Stimulated activated CD4-positive, alpha-beta T cell treated with anti-CD3 and anti-CD28 coated beads, TNF-alpha, amount 100 ng/mL, for 4 hours (primary cell): ENCODE results near the gene ARGFX.
"Not testable (repeated sequence)": the region's sequence is repeated elsewhere in the genome, so short reads cannot be mapped to it uniquely, and the experiment has no call there.

Source experiments
- DNase-seq, 3 experiments: peaks; one replicate each; pipeline ENCODE4 v3.0.0-alpha.2; 2020; ENCODE audit warnings: low read depth in 3 of 3

ARGFX gene

GRCh38 chr3:121567649-121568048 is at the start of gene ARGFX:
TSS of gene ARGFX (plus strand) at chr3:121567949. CDS start at chr3:121570714, 2,765 bp downstream.
- no peak for DNase-seq

GRCh38 chr3:121517953-121518655 is 49.6 kb upstream of the ARGFX start:
- DNase-seq = no peak

GRCh38 chr3:121520510-121520909 is 47.2 kb upstream of the ARGFX start:
- DNase-seq = no peak

- no peak for DNase-seq
Observed at GRCh38 chr3:121529308-121529707, 38.4 kb upstream of the ARGFX start.

GRCh38 chr3:121531269-121531668 is 36.5 kb upstream of the ARGFX start:
- DNase-seq = no peak

- no peak for DNase-seq
Observed at GRCh38 chr3:121542924-121543323, 24.8 kb upstream of the ARGFX start.

GRCh38 chr3:121545049-121545573 is 22.6 kb upstream of the ARGFX start:
- DNase-seq = peak in 1 of 3 experiments; percentile 0

- peak; percentile 56 to 75 (median 73) for DNase-seq
Observed at GRCh38 chr3:121545574-121546455, 21.9 kb upstream of the ARGFX start, which contains the start of gene POLQ. TSS of gene POLQ (minus strand) at chr3:121545988. CDS start at chr3:121545877, 111 bp downstream.

GRCh38 chr3:121552379-121552778 is 15.4 kb upstream of the ARGFX start:
- no peak for DNase-seq

GRCh38 chr3:121552797-121553196 is 15.0 kb upstream of the ARGFX start:
- DNase-seq = no peak

GRCh38 chr3:121557426-121557934 is 10.3 kb upstream of the ARGFX start:
- DNase-seq = no peak

GRCh38 chr3:121562148-121562547 is 5.6 kb upstream of the ARGFX start:
- no peak for DNase-seq

- no peak for DNase-seq
Observed at GRCh38 chr3:121566773-121567172, 976 bp upstream of the ARGFX start.

GRCh38 chr3:121574449-121574848 is 6.7 kb downstream of the ARGFX start:
- no peak for DNase-seq

- no peak for DNase-seq
Observed at GRCh38 chr3:121581691-121582090, 13.9 kb downstream of the ARGFX start.

GRCh38 chr3:121584418-121584817 is 16.7 kb downstream of the ARGFX start:
- no peak for DNase-seq

GRCh38 chr3:121592856-121593702 is 25.3 kb downstream of the ARGFX start, which contains the start of gene FBXO40:
TSS of gene FBXO40 (plus strand) at chr3:121593379. CDS start at chr3:121620576, 27,197 bp downstream.
- no peak for DNase-seq

GRCh38 chr3:121593806-121594205 is 26.1 kb downstream of the ARGFX start:
- DNase-seq = not testable (repeated sequence)

GRCh38 chr3:121594850-121595249 is 27.1 kb downstream of the ARGFX start:
- DNase-seq = no peak

GRCh38 chr3:121595765-121596406 is 28.1 kb downstream of the ARGFX start:
- DNase-seq = no peak

GRCh38 chr3:121598564-121598963 is 30.8 kb downstream of the ARGFX start:
- DNase-seq = no peak
